Neural progenitor cell (in vitro differentiated cells): Measurements from ENCODE around the gene IFIH1.

Source experiments
- EZH2 ChIP-seq: fragments of 200-600 bp; sonication (generic); IDR thresholded peaks from 2 replicates; pipeline ENCODE4 v1.6.1; 2017; ENCODE audit warnings: antibody characterized with exemption, mild to moderate bottlenecking, moderate library complexity
- TF ChIP-seq, protein P1 (sequence below): fragments of 200-600 bp; sonication (generic); IDR thresholded peaks from 2 replicates; pipeline ENCODE4 v1.5.1; 2017; ENCODE audit warnings: antibody characterized with exemption, mild to moderate bottlenecking

DNA sequence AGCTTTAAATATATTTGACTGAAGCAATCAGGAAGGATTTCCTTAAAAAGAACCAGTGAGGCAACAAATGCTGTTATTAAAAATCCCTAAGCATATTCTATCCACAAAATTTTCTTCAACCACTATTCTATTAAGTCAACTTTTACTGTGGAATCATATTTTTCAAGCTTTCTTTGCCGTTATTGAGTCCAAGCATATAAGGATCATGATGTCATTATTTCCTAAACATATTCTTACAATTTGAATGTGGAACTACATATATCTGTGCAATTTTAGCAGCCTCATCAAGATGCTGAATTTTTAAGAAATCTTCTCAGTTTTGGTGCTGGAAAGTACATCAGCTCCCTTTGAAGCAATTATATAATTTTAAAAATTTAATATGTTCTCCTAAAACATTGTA is 5.6 kb downstream of the IFIH1 start:
- TF ChIP-seq, protein P1, sequence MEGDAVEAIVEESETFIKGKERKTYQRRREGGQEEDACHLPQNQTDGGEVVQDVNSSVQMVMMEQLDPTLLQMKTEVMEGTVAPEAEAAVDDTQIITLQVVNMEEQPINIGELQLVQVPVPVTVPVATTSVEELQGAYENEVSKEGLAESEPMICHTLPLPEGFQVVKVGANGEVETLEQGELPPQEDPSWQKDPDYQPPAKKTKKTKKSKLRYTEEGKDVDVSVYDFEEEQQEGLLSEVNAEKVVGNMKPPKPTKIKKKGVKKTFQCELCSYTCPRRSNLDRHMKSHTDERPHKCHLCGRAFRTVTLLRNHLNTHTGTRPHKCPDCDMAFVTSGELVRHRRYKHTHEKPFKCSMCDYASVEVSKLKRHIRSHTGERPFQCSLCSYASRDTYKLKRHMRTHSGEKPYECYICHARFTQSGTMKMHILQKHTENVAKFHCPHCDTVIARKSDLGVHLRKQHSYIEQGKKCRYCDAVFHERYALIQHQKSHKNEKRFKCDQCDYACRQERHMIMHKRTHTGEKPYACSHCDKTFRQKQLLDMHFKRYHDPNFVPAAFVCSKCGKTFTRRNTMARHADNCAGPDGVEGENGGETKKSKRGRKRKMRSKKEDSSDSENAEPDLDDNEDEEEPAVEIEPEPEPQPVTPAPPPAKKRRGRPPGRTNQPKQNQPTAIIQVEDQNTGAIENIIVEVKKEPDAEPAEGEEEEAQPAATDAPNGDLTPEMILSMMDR, result no peak
- TF ChIP-seq EZH2, result no peak
